Right atrium auricular region (tissue), 2 donors: ENCODE data around the gene KLHL14. TPM values are rescaled to one million over a fixed set of nuclear protein-coding genes. Genes with fewer than 3 reads are reported as not detected.

Experiments used
- DNase-seq: peaks from one replicate; pipeline ENCODE4 v3.0.0-alpha.2; 2019; ENCODE audit warnings: low spot score
- H3K27ac ChIP-seq, 2 donors: fragments of 200-600 bp; sonication (generic); 1 replicate in 1 of 2; 2 replicates in 1 of 2; pipeline ENCODE4 v1.5.1; 2016 to 2019
- H3K27me3 ChIP-seq, 2 donors: fragments of 200-600 bp; sonication (generic); one replicate each; pipeline versions ENCODE4 v1.5.1 to v1.6.0; 2017 to 2019
- H3K36me3 ChIP-seq: fragments of 200-600 bp; sonication (generic); one replicate; pipeline ENCODE4 v1.5.1; 2016
- H3K4me1 ChIP-seq, 2 donors: fragments of 200-600 bp; sonication (generic); one replicate each; pipeline versions ENCODE4 v1.5.1 to v1.6.0; 2017 to 2019
- H3K4me3 ChIP-seq, 2 donors: fragments of 200-600 bp; sonication (generic); 1 replicate in 1 of 2; 2 replicates in 1 of 2; pipeline ENCODE4 v1.5.1; 2017 to 2019; ENCODE audit warnings: mild to moderate bottlenecking in 1 of 2, moderate library complexity in 1 of 2
- H3K9me3 ChIP-seq, 2 donors: fragments of 200-600 bp; sonication (generic); one replicate each; pipeline ENCODE4 v1.5.1; 2019
- CTCF ChIP-seq, 2 donors: fragments of 200-600 bp; sonication (generic); IDR thresholded peaks; one replicate each; pipeline ENCODE4 v1.5.1; 2019; ENCODE audit warnings: antibody characterized with exemption in 2 of 2
- total RNA-seq, 2 donors: library from RNA; depleted of rRNA; stranded (reverse); fragments of >200 nt; gene quantifications; one replicate each; pipeline ENCODE4 v1.1.0, GENCODE V29; 2016

Gene KLHL14
- total RNA-seq, 2 donors from 2014 or later, result not detected

DNA sequence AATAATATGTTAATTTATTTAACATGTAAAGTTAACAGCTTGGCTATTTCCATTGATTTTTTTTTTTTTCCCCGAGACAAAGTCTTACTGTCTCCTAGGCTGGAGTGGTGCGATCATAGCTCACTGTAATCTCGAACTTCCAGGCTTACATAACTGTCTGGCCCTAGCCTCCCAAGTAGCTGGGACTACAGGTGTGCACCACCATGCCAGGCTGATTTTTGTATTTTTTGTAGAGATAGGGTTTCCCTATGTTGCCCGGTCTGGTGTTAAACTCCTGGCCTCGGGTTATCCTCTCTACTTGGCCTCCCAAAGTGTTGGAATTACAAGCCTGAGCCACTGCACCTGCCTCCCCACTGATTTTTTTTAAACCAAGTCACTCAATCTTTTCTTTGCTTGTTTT lies 32.5 kb upstream of the KLHL14 start:
- Histone ChIP-seq H3K9me3 (no peaks in the 10 kb centered on the region), H3K4me1 (no peaks in the 10 kb centered on the region), H3K27me3 (no peaks in the 10 kb centered on the region), H3K27ac (no peak overlapping the region), H3K4me3 (no peak overlapping the region), H3K36me3 (no peaks in the 10 kb centered on the region)
- no peak for DNase-seq
- no peak for TF ChIP-seq CTCF (IDR thresholded peaks at IDR 0.05)

GRCh38 chr18:32804134-32804888 lies 31.5 kb upstream of the KLHL14 start:
- H3K9me3 ChIP-seq, result no peaks in the 10 kb centered on the region
- no peak for DNase-seq
- H3K27ac ChIP-seq, result no peak overlapping the region
- no peaks in the 10 kb centered on the region for H3K27me3 ChIP-seq
- no peak overlapping the region for H3K4me3 ChIP-seq
- no peak for TF ChIP-seq CTCF (IDR thresholded peaks at IDR 0.05)
- no peaks in the 10 kb centered on the region for H3K36me3 ChIP-seq
- H3K4me1 ChIP-seq, result no peaks in the 10 kb centered on the region

DNA sequence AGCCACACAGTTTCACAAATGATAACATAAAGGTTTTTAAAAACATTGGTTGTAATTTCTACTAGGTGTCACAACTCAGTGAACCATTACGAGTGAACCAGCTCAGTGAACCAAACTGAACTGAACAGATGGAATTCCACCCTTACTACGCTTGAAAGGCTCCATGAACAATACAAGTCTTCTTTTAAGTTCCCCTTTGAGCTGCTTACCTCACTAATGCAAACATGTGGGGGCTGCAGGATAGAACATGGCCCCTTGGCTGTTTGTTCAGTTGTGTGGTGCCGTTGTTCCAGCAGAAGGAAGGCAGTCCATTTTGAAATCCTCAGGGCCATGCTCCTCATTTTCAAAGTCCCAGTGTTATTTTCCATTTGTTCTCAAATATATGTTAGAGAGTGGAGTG lies 30.7 kb upstream of the KLHL14 start:
- peaks cover 0 to 2% of the 10 kb centered on the region in 2 donors for H3K9me3 ChIP-seq
- no peaks in the 10 kb centered on the region for H3K27me3 ChIP-seq
- H3K4me3 ChIP-seq, result no peak overlapping the region
- no peaks in the 10 kb centered on the region for H3K4me1 ChIP-seq
- no peak overlapping the region for H3K27ac ChIP-seq
- no peak for TF ChIP-seq CTCF (IDR thresholded peaks at IDR 0.05)
- no peak for DNase-seq
- no peaks in the 10 kb centered on the region for H3K36me3 ChIP-seq

GRCh38 chr18:32802591-32803451 lies 30.0 kb upstream of the KLHL14 start:
- H3K36me3 ChIP-seq, result no peaks in the 10 kb centered on the region
- H3K27me3 ChIP-seq, result no peaks in the 10 kb centered on the region
- DNase-seq, result no peak
- no peak for TF ChIP-seq CTCF (IDR thresholded peaks at IDR 0.05)
- no peaks in the 10 kb centered on the region for H3K4me1 ChIP-seq
- H3K27ac ChIP-seq, result no peak overlapping the region
- peaks cover 0 to 10% of the 10 kb centered on the region in 2 donors for H3K9me3 ChIP-seq
- no peak overlapping the region for H3K4me3 ChIP-seq

DNA sequence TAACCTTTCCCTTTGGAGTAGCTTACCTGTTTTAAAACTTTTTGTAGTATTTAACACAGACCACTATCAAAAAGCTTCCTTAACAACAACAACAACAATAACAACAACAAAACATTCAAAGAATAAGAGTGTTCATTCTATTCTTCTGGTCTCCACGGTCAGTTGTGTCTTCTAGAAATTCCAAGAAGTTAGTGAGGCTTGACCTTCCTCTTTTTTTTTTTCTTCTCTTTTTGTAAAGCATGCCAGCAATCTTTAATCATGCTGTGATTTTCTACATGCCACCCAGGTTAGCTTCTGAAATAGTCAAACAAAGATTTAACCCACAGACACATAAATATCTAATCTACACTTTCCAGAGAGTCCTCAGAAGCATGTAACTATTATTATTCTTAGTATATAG lies 28.4 kb upstream of the KLHL14 start:
- no peak for TF ChIP-seq CTCF (IDR thresholded peaks at IDR 0.05)

More for the DNA sequence above, 28.4 kb upstream of the KLHL14 start:
- Histone ChIP-seq H3K4me1 (no peaks in the 10 kb centered on the region), H3K27ac (no peak overlapping the region), H3K9me3 (peaks cover 0 to 11% of the 10 kb centered on the region in 2 donors), H3K27me3 (no peaks in the 10 kb centered on the region), H3K4me3 (no peak overlapping the region), H3K36me3 (no peaks in the 10 kb centered on the region)
- no peak for DNase-seq
